ENCODE results near the gene ZBTB16.

ZBTB16 gene

DNA sequence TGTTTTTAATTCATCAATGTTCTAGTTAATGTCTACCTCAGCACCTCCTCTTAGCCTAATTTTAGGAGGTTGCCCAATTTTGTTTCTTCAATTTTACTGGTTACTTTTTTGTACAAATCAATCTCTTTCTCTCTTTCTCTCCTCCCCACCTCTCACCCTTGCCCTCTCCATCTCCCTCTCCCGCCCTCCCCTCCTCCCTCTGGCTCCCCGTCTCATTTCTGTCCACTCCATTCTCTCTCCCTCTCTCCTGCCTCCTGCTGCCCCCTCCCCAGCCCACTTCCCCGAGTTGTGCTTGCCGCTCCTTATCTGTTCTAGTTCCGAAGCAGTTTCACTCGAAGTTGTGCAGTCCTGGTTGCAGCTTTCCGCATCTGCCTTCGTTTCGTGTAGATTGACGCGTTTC lies 195.8 kb downstream of the ZBTB16 start:
- in situ Hi-C loops (cut with MboI; ENCODE audit: low sequenced_read_pairs), result loop anchor here (25.0 kb wide), 2 partner anchors 368 to 943 kb away; partner anchors contain the start of genes TTC12 and USP28

DNA sequence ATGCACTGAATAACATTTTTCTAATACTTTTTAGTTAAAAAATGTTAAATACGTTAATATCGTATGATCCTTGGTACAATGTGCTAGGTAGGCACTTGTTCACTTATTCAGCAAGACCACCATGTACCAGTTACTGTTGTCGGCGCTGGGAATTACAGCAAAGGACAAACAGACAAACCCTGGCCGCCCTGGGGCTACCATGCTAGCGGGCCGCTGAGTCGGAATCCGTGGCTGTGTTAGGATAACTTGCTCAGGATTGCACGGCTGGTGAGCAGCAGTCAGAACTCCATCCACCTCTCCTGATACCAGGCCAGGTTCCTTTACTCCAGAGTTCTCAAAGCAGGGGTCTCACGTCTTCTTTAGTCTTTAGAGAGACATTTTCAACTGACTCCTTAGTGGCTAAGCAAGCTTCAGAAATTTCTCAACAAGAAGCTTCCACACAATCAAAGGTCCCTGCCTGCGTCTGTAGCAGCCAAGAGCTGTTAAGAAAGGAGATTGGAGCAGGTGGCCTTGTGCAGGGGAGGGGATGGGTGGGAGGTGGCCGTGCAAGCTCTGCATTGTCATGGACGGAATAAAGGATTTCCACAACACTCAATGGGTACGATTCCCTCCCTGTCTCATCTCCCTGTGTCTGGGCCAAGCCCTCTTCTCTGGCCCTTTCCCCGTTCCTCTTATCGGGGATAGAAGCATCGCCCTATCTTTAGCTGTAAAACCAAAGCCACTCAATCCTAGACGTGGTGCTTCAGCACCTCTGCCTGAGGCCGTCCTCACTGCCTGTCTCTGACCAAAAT lies 196.9 kb downstream of the ZBTB16 start:
- in situ Hi-C loops (cut with MboI; ENCODE audit: low sequenced_read_pairs), result loop anchor here (25.0 kb wide), 2 partner anchors 369 to 944 kb away; partner anchors contain the start of genes TTC12 and USP28

DNA sequence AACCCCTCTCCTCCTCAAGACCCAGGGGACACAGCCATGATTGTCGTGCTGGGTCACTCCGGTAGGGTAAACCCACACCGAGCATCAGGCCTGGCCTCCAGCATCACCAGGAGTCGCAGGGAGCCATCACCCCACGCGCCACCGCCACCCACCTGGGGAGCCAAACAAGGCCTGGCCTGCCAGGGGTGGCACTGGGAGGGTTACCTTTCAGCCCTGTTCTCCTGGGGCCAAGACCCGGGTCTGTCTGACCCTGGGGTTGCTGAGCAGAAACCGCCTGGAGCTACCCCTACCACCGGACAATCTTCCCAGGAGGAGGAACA lies 197.4 kb downstream of the ZBTB16 start:
- in situ Hi-C loops (cut with MboI; ENCODE audit: low sequenced_read_pairs), result loop anchor here (25.0 kb wide), 2 partner anchors 370 to 945 kb away; partner anchors contain the start of genes TTC12 and USP28

DNA sequence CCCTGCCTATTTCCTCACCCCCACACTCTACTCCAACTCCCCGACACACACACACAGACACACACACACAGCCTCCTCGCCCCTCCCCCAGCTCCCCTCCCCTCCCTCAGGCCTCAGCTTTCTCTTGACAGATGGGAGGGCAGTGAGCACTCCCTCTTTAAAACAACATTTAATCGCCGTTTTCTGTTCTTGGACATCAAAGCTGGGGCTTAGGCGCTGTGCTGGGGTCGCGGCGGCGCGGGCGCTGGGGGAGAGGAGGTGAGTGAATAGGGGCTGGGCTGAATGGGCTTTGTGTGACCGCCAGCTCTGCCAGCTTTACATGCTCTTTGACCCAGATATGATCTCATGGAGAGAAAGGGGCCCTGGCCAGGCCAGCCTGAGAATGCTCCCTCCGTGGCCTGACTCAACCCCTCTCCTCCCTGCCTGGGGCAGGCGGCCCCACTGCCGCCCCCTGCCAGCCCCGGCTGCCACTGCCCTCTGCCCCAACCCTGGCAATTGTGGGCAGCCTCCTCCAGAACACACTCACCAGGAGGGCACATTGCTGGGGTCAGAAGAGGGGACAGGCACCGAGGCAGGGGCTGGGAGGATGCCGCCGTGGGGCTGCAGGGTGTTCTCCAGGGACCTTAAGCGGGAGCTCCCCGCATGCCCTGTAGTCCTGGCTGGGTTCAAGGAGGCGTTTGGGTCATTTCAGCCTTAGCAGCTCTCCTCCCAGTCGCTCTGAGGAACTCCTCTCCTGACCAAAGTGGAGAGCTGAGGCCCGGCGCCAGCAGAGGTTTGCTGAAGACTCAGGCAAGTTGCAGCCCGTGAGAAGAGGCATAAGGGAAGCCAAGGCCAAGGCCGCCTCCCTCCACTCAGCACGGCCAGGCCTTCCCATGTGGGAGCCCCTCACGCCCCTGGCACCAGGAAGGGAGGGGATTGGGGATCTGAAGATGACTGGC lies 198.4 kb downstream of the ZBTB16 start:
- in situ Hi-C loops (cut with MboI; ENCODE audit: low sequenced_read_pairs), result loop anchor here (25.0 kb wide), 2 partner anchors 371 to 946 kb away; partner anchors contain the start of genes TTC12 and USP28

DNA sequence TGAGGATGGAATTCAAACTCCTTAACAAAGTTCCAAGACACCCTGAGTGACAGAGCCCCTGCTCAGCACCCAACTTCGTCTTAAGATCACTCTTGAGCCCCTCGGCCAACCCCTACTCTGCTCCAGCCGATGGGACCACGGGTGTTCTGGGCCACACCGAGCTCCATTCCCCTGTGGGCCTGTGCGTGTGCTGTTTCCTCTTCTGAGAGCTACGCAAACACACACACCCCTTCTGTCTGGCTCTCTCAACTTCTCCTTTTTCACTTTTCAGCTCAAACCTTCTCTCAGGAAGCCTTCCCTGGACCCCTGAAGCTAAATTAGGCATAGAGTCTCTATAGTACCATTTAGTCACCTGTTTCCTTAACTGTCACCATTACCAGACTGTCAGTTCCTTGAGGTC lies 199.2 kb downstream of the ZBTB16 start:
- in situ Hi-C loops (cut with MboI; ENCODE audit: low sequenced_read_pairs), result loop anchor here (25.0 kb wide), 2 partner anchors 371 to 946 kb away; partner anchors contain the start of genes TTC12 and USP28

DNA sequence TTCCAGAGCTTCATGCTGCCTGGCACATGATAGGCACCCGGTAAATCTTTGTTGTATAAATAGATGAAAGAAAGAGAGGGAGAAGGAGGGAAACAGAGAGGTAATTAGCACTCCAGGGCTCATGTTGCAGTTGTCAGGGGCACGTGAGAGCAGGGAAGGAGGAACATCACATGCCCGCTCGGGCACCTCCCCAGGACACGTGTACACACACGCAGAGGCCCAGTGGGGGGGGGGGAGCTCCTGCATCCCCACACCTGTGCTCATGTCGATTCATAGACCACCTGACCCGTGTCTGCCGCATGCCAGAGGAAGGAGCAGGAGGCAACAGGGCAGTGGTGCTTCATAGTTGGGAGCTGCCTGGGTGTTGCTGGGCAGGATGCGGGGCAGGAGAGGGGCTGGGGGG lies 199.6 kb downstream of the ZBTB16 start:
- in situ Hi-C loops (cut with MboI; ENCODE audit: low sequenced_read_pairs), result loop anchor here (25.0 kb wide), 2 partner anchors 372 to 947 kb away; partner anchors contain the start of genes TTC12 and USP28

DNA sequence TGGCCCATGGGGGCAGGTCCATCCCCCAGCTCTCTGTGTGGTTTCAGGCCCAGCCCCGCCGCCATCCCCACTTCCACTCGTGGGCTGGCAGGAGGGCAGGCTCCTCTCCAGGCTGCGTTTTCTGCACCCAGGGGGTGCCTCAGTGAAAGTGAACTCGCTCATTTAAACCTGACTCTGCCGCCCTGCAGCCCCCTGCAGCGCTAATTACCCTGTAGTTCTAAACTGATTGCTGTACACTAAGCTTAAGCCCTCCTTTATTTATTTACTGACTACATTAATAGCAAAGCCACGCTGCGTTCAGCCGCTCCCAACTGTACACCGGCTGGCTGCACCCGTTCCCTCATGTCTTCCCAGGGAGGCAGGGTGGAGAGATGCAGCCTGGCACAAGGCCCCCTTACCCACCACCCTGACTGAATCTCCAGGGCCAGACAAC lies 200.1 kb downstream of the ZBTB16 start:
- in situ Hi-C loops (cut with MboI; ENCODE audit: low sequenced_read_pairs), result loop anchor here (25.0 kb wide), 2 partner anchors 372 to 947 kb away; partner anchors contain the start of genes TTC12 and USP28

DNA sequence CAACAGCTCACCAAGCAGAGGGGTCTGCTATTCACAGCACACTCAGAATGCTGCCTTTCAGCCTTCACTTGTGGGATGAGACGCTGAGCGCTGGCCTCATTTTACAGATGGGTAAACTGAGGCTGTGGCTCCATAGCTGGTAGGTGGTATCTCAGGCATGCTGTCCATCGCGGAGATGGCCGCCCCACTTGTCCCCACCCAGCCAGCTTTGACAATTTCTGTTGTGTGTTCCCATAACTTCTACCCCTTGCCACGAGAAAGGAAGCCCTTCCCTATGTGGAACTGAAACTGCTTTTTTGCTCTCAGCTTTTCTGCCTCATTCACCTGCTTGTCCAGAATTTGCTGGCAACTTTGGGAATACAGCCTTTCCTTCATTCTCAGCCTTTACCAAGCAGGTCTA lies 200.6 kb downstream of the ZBTB16 start:
- in situ Hi-C loops (cut with MboI; ENCODE audit: low sequenced_read_pairs), result loop anchor here (25.0 kb wide), 2 partner anchors 373 to 948 kb away; partner anchors contain the start of genes TTC12 and USP28

DNA sequence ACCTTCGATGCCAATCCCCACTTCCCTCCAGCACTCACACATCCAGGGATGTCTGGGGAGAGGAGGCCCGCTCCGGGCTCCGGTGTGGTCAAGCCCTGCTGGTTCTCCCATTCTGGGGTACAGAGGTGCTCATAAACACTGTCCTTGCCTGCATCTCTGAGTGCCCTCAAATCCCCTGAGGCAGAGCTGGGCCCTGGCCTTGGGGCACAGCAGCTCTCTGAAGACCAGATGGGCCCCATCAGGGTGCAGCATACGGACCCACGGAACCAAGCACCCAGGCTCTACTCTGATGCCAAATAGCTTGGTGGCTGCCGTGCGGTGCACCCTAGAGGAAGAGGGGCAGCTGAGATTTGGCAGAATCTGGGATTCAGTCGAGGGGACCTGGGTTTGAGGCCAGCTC lies 201.0 kb downstream of the ZBTB16 start:
- in situ Hi-C loops (cut with MboI; ENCODE audit: low sequenced_read_pairs), result loop anchor here (25.0 kb wide), 2 partner anchors 373 to 948 kb away; partner anchors contain the start of genes TTC12 and USP28

DNA sequence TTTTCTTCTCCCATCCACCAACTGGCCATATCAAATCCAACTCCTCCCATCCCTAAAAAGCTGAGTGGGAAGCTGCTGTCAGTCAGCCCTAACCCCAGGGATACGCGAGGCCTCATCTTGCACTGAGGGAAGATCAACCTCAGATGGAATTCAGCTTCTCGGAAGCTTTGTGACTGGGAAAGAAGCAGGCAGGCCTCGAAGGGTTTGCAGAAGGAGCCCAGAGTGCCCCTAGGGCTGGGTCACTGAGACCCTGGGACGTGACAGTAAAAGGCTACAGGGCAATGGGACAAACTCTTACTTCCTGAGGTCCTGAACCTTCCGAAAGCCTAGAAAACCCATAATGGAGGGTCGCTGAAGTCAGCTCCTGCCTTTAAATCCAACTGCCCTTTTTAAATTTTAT lies 202.3 kb downstream of the ZBTB16 start:
- in situ Hi-C loops (cut with MboI; ENCODE audit: low sequenced_read_pairs), result loop anchor here (25.0 kb wide), 2 partner anchors 374 to 949 kb away; partner anchors contain the start of genes TTC12 and USP28

DNA sequence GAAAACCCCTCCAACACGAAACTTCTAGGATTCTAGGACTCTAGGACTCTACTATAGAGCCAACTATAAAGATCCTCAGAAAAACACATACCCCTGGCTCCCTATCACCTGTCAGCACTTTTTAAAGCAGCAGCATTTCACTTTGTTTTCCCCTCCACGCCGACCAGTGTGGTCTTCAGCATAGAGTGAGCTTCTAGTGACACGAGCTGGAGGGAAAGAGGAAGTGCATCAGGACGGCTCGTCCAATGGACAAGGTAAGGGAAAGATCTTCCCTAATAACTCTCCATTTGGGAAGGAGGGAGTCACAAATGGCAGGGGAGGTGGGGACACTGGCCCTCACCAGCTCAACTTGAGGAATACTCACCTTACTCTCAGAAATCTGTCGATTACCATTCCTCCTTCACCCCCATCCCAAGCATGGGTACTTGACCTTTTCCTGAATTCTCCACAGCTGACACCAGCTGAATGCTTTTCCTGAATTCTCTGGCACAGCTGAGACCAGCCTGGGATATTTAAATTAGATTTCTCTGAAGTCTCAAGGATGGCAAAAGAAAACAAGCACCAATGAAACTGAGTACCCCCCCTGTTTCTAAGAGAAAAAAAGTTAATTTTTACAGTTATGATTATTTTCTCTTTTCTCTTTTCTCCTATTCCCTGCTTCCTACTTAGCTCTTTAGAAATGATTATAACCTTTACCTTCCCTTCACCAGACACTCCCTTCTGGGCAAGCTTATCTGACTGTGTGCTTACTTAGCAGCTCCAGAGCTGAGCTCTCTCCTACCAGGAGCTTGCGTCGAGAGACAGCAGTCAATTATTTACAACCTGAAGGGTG lies 203.4 kb downstream of the ZBTB16 start:
- in situ Hi-C loops (cut with MboI; ENCODE audit: low sequenced_read_pairs), result loop anchor here (25.0 kb wide), 2 partner anchors 376 to 951 kb away; partner anchors contain the start of genes TTC12 and USP28

DNA sequence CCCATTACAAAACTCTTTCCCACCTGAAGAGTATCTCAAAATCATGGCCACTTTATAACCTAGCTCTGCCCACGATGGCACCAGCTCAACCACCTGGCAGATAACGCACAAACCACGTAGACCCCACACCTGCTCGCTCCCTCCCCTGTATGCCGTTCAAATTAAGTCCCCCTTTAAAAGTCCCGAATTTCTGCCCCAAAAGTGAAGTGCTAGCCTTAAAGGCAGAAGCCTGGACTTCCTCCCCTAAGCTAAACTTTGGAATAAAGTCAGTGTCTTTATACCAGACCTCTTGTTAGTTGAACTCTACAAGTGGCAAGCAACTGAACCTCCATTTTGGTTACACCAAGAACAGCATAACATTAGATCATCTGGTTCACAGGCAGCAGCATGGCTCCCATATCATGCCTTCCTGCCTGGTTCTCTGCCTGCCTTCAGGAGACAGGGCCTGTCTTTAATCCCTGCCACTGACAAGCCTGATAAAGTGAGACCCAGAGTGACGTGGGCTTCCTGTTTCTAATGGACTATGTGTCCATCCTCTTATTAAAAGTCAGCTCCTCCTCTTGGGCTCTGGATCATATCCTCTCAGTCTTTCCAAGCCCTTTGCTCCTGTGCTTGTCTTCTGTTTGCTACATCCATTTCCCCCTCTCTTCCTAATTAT lies 204.1 kb downstream of the ZBTB16 start:
- in situ Hi-C loops (cut with MboI; ENCODE audit: low sequenced_read_pairs), result loop anchor here (25.0 kb wide), 2 partner anchors 376 to 951 kb away; partner anchors contain the start of genes TTC12 and USP28

DNA sequence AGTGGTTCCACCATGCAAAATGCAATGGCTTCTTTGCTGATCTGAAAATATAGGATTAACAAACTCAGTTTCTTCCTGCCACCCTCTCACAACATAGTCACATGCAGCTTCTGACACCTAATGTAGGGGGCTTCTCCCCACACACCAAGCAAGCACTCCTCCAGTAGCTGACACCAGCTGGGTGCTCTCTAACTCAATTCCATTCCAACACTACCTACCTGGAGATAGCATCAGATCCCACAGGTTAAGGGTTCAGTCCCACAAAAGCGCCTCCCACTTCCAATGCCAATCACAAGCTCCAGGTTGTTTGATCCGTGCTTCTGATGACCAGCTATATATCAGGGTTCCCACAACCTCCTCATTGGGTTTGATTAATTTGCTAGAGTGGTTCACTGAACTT lies 204.9 kb downstream of the ZBTB16 start:
- in situ Hi-C loops (cut with MboI; ENCODE audit: low sequenced_read_pairs), result loop anchor here (25.0 kb wide), 2 partner anchors 377 to 952 kb away; partner anchors contain the start of genes TTC12 and USP28

DNA sequence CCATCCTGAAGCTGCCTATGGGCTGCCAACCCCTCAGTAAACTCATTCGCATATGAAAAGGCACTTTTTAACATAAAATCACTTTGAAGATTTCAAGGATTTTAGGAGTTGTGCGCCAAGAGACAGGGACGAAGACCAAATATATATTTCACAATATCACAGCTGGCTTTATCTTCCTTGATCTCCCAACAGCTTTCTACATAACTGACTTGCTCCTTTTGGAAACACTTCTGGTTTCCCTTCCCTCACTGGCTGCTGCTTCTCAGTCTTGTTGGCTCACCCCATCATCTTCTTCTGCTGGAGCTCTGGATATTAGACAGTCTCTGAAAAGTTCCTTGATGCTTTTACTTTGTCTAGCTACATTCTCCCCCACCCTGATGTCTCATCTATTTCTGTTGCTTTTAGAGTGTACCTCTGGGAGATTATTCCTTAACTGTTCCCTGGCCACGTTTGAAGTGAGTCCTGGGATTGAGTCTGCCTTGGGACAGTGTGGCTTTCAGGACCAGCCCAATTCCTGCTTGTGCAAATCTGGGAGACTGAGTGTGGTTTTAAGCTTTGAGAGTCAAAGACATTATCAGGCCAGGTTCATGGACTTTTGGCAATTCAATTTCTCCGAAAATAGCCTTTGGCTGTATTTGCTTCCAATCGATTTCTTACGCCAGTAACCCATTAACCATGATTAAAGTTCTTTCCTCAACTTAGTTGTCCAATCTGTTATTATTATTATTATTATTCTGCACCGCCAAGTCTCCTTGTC lies 205.8 kb downstream of the ZBTB16 start:
- in situ Hi-C loops (cut with MboI; ENCODE audit: low sequenced_read_pairs), result loop anchor here (25.0 kb wide), 2 partner anchors 378 to 953 kb away; partner anchors contain the start of genes TTC12 and USP28

DNA sequence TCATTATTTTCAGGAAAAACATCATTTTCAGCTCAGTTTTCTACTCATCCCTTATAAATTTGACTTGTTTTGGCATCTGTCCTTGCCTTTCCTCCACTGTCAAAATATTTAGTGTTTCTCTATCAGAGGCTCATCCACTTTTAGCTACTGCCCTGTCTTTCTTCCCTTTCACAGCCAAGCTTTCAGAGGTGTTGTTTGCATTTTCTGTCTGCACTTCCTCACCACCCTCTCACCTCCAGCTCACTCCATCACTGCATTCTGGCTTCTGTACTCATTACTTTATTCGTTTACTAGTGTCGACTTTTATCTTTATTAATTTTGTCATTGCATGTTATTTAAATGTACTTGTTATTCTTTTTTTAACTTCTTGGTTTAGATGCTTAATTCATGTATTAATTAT lies 210.0 kb downstream of the ZBTB16 start:
- in situ Hi-C loops (cut with MboI; ENCODE audit: low sequenced_read_pairs), result loop anchor here (25.0 kb wide), 2 partner anchors 382 to 957 kb away; partner anchors contain the start of genes TTC12 and USP28

DNA sequence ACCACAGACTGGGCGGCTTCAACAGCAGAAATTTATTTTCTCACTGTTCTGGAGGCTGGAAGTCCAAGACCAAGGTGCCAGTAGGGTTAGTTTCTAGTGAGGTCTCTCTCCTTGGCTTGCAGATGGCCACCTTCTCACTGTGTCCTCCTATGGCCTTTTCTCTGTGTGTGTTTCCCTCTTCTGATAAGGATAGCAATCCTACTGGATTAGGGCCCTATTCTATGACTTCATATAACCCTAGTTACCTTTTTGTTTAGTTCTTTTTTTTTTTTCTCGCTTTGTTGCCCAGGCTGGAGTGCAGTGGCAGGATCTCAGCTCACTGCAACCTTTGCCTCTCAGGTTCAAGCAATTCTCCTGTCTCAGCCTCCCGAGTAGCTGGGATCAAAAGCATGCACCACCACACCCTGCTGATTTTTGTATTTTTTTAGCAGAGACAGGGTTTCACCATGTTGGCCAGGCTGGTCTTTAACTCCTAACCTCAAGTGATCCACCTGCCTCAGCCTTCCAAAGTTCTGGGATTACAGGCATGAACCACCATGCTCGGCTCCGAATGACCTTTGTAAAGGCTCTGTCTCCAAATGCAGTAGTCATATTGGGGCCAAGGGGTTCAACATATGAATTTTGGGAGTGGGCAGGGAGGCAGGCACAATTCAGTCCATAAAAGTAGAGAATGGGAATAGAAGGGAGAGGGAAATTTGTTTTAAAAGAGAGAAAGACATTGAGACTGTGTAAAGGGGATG lies 211.2 kb downstream of the ZBTB16 start:
- in situ Hi-C loops (cut with MboI; ENCODE audit: low sequenced_read_pairs), result loop anchor here (25.0 kb wide), 2 partner anchors 383 to 958 kb away; partner anchors contain the start of genes TTC12 and USP28

DNA sequence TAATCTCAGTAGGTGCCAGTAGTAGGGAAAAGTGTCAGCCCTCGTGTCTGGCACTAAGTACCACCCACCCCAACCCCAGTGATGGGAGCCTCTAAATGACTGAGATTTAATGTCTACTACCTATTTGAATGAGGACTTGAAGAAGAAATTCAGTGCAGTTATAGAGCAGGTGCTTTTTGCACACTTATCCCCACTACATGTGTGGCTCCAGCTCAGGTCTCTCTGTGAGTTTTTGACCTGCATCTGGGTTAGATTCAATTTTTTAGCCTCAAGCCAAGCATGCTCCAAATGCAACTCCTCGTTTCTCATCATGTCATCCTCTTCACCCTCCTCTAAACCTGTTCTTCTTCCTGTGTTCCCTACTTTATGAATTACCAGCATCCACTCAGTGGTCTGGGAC lies 211.8 kb downstream of the ZBTB16 start:
- in situ Hi-C loops (cut with MboI; ENCODE audit: low sequenced_read_pairs), result loop anchor here (25.0 kb wide), 2 partner anchors 384 to 959 kb away; partner anchors contain the start of genes TTC12 and USP28
